Endothelial cell of umbilical vein (primary cell): ENCODE data around the gene PSENEN. TPM values are rescaled to one million over a fixed set of nuclear protein-coding genes. Genes with fewer than 3 reads are reported as not detected.

Experiments used
- BruUV-seq: library from RNA; stranded (reverse); fragments of 400-500 nt; replicated peaks from 2 replicates; lab custom pipeline; 2021; lab: Mats Ljungman, UMichigan
- CTCF ChIA-PET: fragments of 300-600, 350-600 bp; sonication (Branson Sonifier 250); formaldehyde crosslinking; loops from one replicate; lab custom pipeline; 2021; ENCODE audit warnings: antibody characterized with exemption, inconsistent platforms; lab: Charles Lee
- POLR2A ChIA-PET: fragments of 300-600, 350-600 bp; sonication (Branson Sonifier 250); formaldehyde crosslinking; loops from one replicate; lab custom pipeline; 2021; ENCODE audit warnings: antibody characterized with exemption, inconsistent platforms; lab: Charles Lee
- DNase-seq: peaks from one replicate; pipeline ENCODE4 v3.0.0-alpha.2; 2011; ENCODE audit warnings: low read depth, low spot score
- FAIRE-seq: peaks from 2 replicates; lab custom pipeline; 2011; peaks lifted over from hg19 to GRCh38; lab: Jason Lieb, UNC
- H2AFZ ChIP-seq: 2 replicates; pipeline ENCODE4 v1.6.0; 2012; ENCODE audit warnings: low read depth, low read length, control low read depth, inconsistent platforms
- H3K27ac ChIP-seq: 2 replicates; pipeline ENCODE4 v1.5.1; 2011; ENCODE audit warnings: low read depth, mild to moderate bottlenecking, control low read depth, low read length, moderate library complexity; ENCODE audit not compliant: insufficient read depth
- H3K27me3 ChIP-seq, 2 experiments: 2 replicates each; pipeline versions ENCODE4 v1.6.0 to v1.6.1; 2011; ENCODE audit warnings: low read length in 2 of 2, mixed read lengths in 1 of 2; ENCODE audit not compliant: control insufficient read depth in 2 of 2, insufficient read depth in 2 of 2
- H3K36me3 ChIP-seq, 2 experiments: 2 replicates in 1 of 2; 3 replicates in 1 of 2; pipeline ENCODE4 v1.5.1; 2011; ENCODE audit warnings: low read length in 2 of 2, mild to moderate bottlenecking in 1 of 2, moderate library complexity in 1 of 2; ENCODE audit not compliant: control insufficient read depth in 2 of 2, insufficient read depth in 2 of 2; ENCODE audit errors: extremely low read depth in 1 of 2
- H3K4me1 ChIP-seq: 3 replicates; pipeline ENCODE4 v1.5.1; 2011; ENCODE audit warnings: mild to moderate bottlenecking, low read length; ENCODE audit not compliant: control insufficient read depth, insufficient read depth; ENCODE audit errors: extremely low read depth
- H3K4me2 ChIP-seq: 2 replicates; pipeline ENCODE4 v1.6.1; 2011; ENCODE audit warnings: low read length, control low read depth, mixed read lengths; ENCODE audit not compliant: insufficient read depth
- H3K4me3 ChIP-seq, 3 experiments: fragments of 200-600 bp in 1 of 3; sonication (generic), shearing (Covaris generic) in 1 of 3; replicated peaks in 1 of 3; 2 replicates each; pipeline ENCODE4 v1.5.1; 2011 to 2016; ENCODE audit warnings: control low read depth in 3 of 3, low read length in 3 of 3, mild to moderate bottlenecking in 2 of 3, inconsistent platforms in 1 of 3, low read depth in 1 of 3, moderate library complexity in 1 of 3; ENCODE audit not compliant: insufficient read depth in 1 of 3
- H3K79me2 ChIP-seq: 2 replicates; pipeline ENCODE4 v1.6.0; 2012; ENCODE audit warnings: low read length, inconsistent platforms; ENCODE audit not compliant: control insufficient read depth, insufficient read depth
- H3K9ac ChIP-seq: replicated peaks from 2 replicates; pipeline ENCODE3; 2011; ENCODE audit warnings: low read length, control low read depth; ENCODE audit not compliant: insufficient read depth; ENCODE audit errors: extremely low read depth
- H3K9me1 ChIP-seq: replicated peaks from 3 replicates; pipeline ENCODE4 v1.6.0; 2011; ENCODE audit warnings: mild to moderate bottlenecking, low read length; ENCODE audit not compliant: control insufficient read depth, insufficient read depth; ENCODE audit errors: extremely low read depth
- H3K9me3 ChIP-seq: replicated peaks from 2 replicates; pipeline ENCODE4 v1.5.1; 2012; ENCODE audit warnings: low read length, inconsistent platforms; ENCODE audit not compliant: control insufficient read depth, insufficient read depth
- H4K20me1 ChIP-seq: replicated peaks from 2 replicates; pipeline ENCODE3; 2011; ENCODE audit warnings: mild to moderate bottlenecking, low read length; ENCODE audit not compliant: control insufficient read depth, insufficient read depth; ENCODE audit errors: extremely low read depth
- CTCF ChIP-seq, 2 donors: IDR thresholded peaks; 1 replicate in 1 of 2; 2 replicates in 1 of 2; pipeline ENCODE4 v1.5.1; 2011; ENCODE audit warnings: low read length in 2 of 2, mild to moderate bottlenecking in 2 of 2, moderate library complexity in 2 of 2, control low read depth in 1 of 2, inconsistent platforms in 1 of 2, low read depth in 1 of 2; ENCODE audit not compliant: insufficient read depth in 1 of 2; ENCODE audit errors: extremely low read depth in 1 of 2
- EZH2 ChIP-seq: IDR thresholded peaks from 2 replicates; pipeline ENCODE4 v1.6.1; 2012; ENCODE audit warnings: borderline replicate concordance, low read depth, mild to moderate bottlenecking, moderate library complexity, low read length, inconsistent platforms; ENCODE audit not compliant: severe bottlenecking
- FOS ChIP-seq: IDR thresholded peaks from 2 replicates; pipeline ENCODE4 v1.6.1; 2011; ENCODE audit warnings: mild to moderate bottlenecking, low read length, moderate library complexity, borderline replicate concordance; ENCODE audit not compliant: insufficient read depth
- GATA2 ChIP-seq: IDR thresholded peaks from 2 replicates; pipeline ENCODE4 v1.7.0; 2011; ENCODE audit warnings: low read depth, mild to moderate bottlenecking, moderate library complexity, mixed read lengths, low read length; ENCODE audit not compliant: insufficient read length, insufficient read depth
- JUN ChIP-seq: IDR thresholded peaks from 2 replicates; pipeline ENCODE4 v1.6.1; 2011; ENCODE audit warnings: borderline replicate concordance, low read depth; ENCODE audit not compliant: insufficient read length, insufficient read depth
- MAX ChIP-seq: IDR thresholded peaks from 2 replicates; pipeline ENCODE4 v1.6.1; 2011; ENCODE audit not compliant: insufficient read depth, insufficient read length
- MYC ChIP-seq: IDR thresholded peaks from one replicate; pipeline ENCODE4 v1.6.1; 2011; ENCODE audit warnings: mild to moderate bottlenecking, low read depth, low read length
- POLR2A ChIP-seq: IDR thresholded peaks from 2 replicates; pipeline ENCODE4 v1.6.1; 2012; ENCODE audit warnings: low read depth, mild to moderate bottlenecking, control low read depth, low read length
- POLR2AphosphoS5 ChIP-seq: IDR thresholded peaks from 2 replicates; pipeline ENCODE4 v1.6.1; 2012; ENCODE audit warnings: low read depth, mild to moderate bottlenecking, control low read depth, low read length, moderate library complexity; ENCODE audit not compliant: insufficient read depth
- dilution Hi-C: fragments of 300-500 bp; cut with MboI; formaldehyde crosslinking; loops from one replicate; pipeline ENCODE4 v1.15.0; 2019; ENCODE audit warnings: low sequenced_read_pairs; ENCODE audit not compliant: extremely low pct_ligation_motif_present
- intact Hi-C: fragments of 100-400 bp; cut with micrococcal nuclease; formaldehyde crosslinking; loops from one replicate; pipeline ENCODE4 v1.10.0; 2022
- polyA plus RNA-seq, 4 experiments: library from polyadenylated mRNA; depleted of rRNA in 3 of 4; stranded (reverse) in 3 of 4; unstranded in 1 of 4; fragments of >200 nt; gene quantifications; 2 replicates each; pipeline versions ENCODE4 v1.2.1 to v1.2.3, GENCODE V29; 2011 to 2012; ENCODE audit warnings: missing spikeins in 1 of 4
- total RNA-seq: library from RNA; stranded (reverse); gene quantifications from 2 replicates; pipeline ENCODE4 v1.2.3, GENCODE V29; 2021

Gene PSENEN
- total and polyA plus RNA-seq, 2 donors (not counting 3 experiments of a cell fraction or from before 2014, with no cell fraction given) = 60.0 to 70.1 TPM

GRCh38 chr19:35715355-35715809, 30.1 kb upstream of the PSENEN start:
- peaks cover 0 to 4% of the 10 kb centered on the region in 2 experiments for H3K36me3 ChIP-seq
- intact Hi-C loops = no loop called here
- H3K9me1 ChIP-seq = no peaks in the 10 kb centered on the region
- no peak overlapping the region for H3K27ac ChIP-seq
- H3K9ac ChIP-seq = no peak overlapping the region
- no TSS peak for BruUV-seq
- no peak overlapping the region for H3K4me3 ChIP-seq
- H2AFZ ChIP-seq = no peak overlapping the region
- no peaks in the 10 kb centered on the region for H3K9me3 ChIP-seq
- peaks cover 23% of the 10 kb centered on the region for H3K79me2 ChIP-seq
- H3K27me3 ChIP-seq = no peaks in the 10 kb centered on the region
- H3K4me2 ChIP-seq = no peak overlapping the region
- no peak for FAIRE-seq
- ChIA-PET POLR2A (no interaction called here), CTCF (interaction anchor here (0.5 to 1.2 kb wide), 3 partner anchors 17 to 573 kb away, joined by 3 to 10 read pairs (median 3); partner anchors contain the start of gene FXYD7)
- dilution Hi-C loops = no loop called here
- no peak for DNase-seq
- no peaks in the 10 kb centered on the region for H4K20me1 ChIP-seq
- peaks cover 17% of the 10 kb centered on the region for H3K4me1 ChIP-seq
- TF ChIP-seq EZH2 (no peak), POLR2AphosphoS5 (no peak), JUN (no peak), MAX (no peak), FOS (no peak)

- no peak for DNase-seq
- Histone ChIP-seq H3K79me2 (peaks cover 26% of the 10 kb centered on the region), H3K9me1 (no peaks in the 10 kb centered on the region), H3K4me2 (peak overlapping the region; percentile 61), H3K27ac (no peak overlapping the region), H3K9me3 (no peaks in the 10 kb centered on the region), H3K4me1 (peaks cover 17% of the 10 kb centered on the region), H3K9ac (peak overlapping the region; percentile 22), H2AFZ (peak overlapping the region; percentile 97), H3K27me3 (no peaks in the 10 kb centered on the region), H3K4me3 (peak overlapping the region; percentile 30 to 57 (median 46)), H4K20me1 (no peaks in the 10 kb centered on the region), H3K36me3 (peaks cover under 1 to 5% of the 10 kb centered on the region in 2 experiments)
- intact Hi-C loops (no loop called here), dilution Hi-C loops (no loop called here)
- TF ChIP-seq MYC = no peak
- no peak for TF ChIP-seq EZH2
- TF ChIP-seq MAX = no peak
- no peak for TF ChIP-seq POLR2A
- TF ChIP-seq POLR2AphosphoS5 = no peak
- TF ChIP-seq GATA2 = no peak
- TF ChIP-seq CTCF (IDR thresholded peaks at IDR 0.05; ENCODE audit: extremely low read depth in 1 of 2, insufficient read depth in 1 of 2, low read depth in 1 of 2, low read length in 2 of 2) = no peak
- no peak for TF ChIP-seq JUN
- no peak for TF ChIP-seq FOS
- no peak for FAIRE-seq
- ChIA-PET POLR2A (no interaction called here), CTCF (interaction anchor here (0.5 to 1.2 kb wide), 4 partner anchors 14 to 573 kb away, joined by 3 to 10 read pairs (median 4); partner anchors contain the start of gene FXYD7)
- BruUV-seq = no TSS peak
These were observed 29.3 kb upstream of the PSENEN start for GRCh38 chr19:35715981-35716800.
